ENCODE data around the gene TPGS2.
"Not testable (repeated sequence)": the region's sequence is repeated elsewhere in the genome, so short reads cannot be mapped to it uniquely, and the experiment has no call there.

Gene TPGS2

DNA sequence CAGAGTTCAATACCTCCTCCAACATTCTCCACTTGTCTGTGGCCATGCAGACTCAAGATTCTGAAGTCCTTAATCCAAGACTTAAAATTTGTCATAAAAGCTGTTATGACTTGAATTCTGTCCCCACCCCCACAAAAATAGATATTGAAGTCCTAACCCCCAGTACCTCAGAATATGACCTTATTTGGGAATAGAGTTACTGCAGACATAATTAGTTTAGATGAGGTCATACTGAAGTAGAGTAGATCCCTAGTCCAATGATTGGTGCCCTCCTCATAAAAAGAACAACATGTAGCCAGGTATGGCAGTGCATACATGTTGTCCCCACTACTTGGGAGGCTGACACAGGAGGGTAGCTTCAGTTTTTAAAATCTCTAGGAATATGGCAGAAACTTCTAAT lies 9.2 kb downstream of the TPGS2 start:
- no peak for DNase-seq

DNA sequence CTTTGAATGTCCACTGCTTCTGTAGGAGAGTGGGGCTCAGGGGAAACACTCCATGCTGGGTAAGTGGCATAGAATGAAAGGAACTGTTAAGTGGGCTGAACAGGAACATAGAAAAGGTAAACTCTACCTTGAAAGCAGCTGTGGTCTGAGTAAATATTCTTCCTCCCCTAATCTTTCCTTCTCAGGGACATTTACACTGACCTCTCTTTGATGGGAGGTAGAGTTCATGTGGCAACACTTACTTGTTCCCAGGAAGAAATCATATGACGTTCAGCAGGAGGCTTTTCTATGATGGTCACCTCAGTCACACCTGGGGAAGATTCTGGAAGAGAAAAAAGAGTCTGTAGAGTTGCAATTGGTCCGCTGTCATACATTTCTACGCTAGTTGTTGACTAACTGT lies 10.2 kb downstream of the TPGS2 start:
- no peak for DNase-seq

DNA sequence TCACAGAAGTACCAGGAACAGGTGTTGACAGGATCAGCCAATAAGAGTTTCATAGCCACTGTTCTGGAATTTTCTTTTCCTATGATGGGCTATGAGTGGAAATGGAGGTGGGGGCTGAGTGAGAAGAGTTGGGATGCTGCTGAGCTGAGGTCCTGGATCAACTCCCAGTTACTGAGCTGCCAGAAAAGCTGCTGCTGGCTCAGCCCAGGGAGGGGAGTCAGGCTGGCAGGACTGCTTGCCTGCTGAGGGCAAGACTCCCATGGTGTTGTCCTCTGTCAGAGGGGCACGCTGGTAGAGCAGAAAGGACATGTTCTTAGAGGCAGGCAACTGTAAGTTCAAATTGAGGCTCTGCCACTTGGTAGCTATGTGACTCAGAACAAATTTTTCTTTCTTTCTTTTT lies 11.8 kb downstream of the TPGS2 start:
- DNase-seq, result no peak

DNA sequence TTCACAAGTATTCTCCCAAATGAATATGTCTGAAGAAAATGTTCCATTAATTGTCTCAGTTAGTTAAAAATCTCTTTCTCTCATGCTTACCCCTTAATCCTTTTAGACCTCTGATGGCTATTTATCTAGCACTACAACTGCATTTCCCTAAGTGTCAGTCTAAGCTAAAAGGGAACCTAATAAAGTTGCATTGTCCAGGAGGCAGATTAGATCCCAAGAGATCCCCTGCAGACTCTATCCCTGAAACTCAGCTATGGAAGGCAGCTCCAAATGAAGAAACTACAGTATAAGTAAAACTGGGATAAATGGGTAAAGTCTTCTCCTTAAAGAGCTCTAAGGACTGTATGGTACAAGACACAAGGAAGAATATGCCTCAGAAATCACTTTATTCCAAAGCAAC lies 12.7 kb downstream of the TPGS2 start:
- DNase-seq, result not testable (repeated sequence)

DNA sequence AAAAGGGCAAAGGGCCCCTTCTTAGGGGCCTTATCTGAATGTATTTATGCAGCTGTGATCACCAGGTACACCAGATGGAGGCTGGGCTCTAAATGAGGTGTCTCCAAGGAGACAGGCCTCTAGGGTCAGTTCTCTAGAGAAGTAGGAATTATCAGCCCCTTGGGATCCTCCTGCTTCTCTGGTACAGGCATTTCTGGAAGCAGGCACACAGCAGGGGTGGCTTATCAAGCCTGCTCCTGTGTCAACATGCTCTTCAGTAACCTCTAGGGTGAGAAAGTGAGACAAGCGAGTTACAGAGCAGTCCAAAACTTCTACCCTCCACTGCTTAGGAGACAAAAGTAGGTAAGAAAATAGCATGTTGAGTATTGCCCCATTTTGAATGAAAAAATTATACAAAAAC lies 13.8 kb downstream of the TPGS2 start:
- DNase-seq, result no peak

DNA sequence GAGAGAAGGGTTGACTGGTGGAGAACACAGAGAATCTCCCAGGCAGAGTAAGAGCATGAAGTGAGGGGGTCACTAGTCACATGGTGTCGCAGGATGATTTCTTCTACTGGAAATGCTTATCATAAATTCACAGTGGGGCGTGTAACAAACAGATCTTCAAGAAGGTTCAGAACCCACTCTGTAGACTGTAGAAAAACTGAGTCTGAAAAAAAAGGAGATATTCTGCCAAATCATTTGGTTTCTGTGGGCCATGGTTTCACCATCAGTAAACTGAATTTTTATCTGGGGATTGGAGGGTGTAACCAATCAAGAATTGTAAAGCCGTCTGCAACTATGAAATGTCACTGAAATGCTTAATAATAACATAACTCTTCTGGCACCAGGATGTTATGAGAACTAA lies 15.0 kb downstream of the TPGS2 start:
- DNase-seq, result no peak

DNA sequence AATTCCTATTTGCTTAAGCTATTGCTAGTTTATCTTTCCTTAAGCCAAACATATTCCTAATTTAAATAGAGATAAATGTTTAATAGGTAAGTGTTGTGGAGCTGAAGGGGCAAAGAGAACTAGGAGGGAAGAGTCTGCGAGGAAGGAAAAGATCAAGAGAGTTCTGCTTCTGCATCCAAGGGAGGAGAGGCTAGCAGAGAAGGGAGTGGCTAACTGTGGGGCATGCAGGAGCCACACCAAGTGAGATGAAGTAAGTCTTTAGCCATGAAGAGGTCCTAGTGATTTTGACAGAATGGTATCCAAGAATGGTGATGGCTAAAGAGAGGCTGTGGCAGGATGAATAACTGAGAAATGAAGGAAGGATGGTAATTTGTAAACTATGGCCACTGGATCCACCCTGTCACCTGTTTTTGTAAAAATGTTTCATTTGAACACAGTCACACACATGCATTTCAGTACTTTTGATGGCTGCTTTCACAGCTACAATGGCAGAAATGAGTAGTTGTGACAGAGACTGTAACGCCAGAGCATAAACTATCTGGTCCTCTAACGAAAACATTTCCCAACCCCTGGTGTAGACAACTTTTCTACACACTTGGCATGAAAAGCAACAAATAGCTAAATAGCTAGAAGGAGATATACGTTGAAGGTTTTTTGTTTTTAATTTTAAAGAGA lies 15.6 kb downstream of the TPGS2 start:
- no peak for DNase-seq

DNA sequence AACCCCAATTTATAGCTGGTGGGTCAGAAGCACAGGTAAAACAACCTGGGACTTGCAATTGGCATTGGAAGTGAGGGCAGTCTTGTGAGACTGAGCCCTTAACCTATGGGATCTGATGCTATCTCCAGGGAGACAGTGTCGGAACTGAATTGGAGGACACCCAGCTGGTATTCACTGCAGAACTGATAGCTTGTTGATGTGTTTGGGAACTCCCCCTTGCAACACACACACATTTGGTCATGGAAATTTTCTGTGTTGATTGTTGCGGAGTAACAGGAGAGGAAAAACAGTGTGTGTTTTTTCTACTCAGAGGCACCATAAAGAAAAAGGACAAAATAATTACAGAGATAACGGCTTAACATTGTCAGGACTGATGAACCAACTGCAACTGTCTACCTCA lies 16.1 kb downstream of the TPGS2 start:
- DNase-seq, result no peak

DNA sequence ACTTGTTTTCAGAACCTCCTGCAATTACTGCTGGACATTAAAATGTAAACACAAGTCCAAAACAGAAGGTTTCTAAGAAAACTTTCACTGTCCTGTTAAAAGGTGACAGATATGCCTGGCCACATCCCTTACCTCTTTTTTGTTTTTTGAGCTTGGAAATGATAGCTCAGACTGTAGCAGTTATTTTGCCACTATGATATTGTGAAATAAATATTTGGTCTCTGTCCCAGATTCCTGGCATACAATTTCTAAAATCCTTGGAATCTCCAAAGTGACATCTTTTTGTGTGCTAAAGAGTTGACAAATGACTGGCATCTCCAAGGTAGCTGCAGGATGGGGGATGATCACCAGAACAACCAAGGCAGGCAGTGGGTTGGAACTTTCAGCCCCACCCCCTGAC lies 16.8 kb downstream of the TPGS2 start:
- no peak for DNase-seq

DNA sequence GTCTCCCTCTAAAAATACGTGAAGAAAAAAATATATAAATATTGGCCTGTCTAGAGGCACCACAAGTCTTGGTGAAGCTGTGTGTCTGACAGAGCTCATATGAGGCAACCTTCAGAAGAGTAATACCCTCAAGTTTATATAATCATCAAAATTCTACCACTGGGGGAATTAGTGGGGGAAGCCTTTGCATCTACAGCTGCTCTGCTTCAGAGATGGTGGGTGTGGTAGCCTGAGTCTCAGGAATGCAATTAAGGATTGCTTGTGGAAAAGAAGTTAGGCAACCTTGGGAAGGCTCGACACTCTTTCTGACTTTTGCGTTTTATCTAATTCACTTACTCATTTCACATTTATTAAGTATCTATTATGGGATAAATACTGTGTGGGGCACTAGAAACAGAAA lies 17.4 kb downstream of the TPGS2 start:
- no peak for DNase-seq

DNA sequence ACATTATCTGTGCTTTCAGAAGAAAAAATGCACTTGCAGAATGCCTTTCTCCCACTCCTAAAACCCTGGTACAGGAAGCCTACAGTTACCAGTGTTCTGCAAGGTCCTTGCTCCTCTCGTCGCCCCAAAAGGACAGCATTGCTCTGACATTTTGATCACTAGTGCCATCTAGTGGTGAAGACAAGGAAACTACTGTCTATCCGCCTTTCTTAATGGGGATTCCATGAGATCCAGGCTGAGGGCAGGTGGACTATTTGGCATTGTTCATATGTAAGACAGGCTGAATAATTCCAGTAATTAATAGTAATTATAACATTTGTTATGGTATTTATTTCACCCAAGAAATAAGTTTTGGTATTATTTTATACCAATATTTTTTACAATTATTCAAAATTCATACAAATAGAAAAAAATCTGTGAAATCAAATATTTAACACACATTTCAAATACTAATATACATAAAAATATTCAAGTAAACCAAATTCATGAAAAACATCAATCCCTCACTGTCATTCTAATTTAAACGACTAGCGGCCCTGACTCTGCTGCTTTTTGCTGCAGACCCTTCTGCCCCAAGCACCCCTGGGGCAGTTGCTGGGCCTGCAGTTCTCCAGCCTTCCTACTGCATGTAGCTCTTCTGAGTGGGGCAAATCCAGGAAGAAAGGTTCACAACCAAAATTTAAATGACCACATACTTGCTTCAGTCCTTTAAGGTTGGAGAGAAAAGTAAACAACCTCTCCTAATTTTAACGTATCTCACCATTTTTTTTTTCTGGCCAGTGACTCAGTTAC lies 19.0 kb downstream of the TPGS2 start:
- DNase-seq, result peak; percentile 33

DNA sequence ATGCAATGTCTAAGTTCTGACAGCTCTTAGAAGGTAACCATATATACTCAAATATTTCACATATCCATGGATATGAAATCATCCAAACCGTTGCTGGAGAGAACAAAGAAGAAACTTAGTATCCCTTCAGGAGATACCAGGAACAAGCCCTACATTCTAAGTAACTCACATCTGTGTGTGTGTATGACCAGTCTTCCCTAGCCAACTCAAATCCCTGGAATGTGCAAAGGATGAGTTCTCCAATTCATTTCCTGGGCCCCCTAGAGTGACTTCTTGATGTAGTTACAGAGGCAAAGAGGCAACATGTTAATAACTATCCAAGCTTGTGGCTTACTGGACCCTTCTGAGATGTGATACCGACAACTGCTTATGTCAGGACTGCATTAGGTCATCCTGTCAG lies 20.1 kb downstream of the TPGS2 start:
- DNase-seq, result no peak

DNA sequence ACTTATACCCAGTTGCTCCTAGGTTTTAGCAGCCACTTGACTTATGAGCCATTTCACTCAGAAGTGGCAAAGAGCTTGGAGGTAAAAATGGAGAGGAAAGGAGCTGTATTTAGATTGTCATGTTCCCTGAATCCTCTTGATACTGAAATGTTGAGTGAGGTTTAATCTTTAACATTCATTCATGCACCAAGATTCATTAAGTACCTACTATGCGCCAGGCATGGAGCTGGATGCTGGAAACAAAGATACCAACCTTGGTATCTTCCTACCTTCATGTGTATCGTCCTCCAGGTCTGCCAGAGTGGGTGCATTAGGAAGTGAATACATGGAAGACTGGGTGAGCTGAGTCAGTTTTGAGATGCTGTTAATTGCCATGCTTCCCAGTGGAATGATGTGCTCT lies 23.7 kb downstream of the TPGS2 start:
- DNase-seq, result no peak

DNA sequence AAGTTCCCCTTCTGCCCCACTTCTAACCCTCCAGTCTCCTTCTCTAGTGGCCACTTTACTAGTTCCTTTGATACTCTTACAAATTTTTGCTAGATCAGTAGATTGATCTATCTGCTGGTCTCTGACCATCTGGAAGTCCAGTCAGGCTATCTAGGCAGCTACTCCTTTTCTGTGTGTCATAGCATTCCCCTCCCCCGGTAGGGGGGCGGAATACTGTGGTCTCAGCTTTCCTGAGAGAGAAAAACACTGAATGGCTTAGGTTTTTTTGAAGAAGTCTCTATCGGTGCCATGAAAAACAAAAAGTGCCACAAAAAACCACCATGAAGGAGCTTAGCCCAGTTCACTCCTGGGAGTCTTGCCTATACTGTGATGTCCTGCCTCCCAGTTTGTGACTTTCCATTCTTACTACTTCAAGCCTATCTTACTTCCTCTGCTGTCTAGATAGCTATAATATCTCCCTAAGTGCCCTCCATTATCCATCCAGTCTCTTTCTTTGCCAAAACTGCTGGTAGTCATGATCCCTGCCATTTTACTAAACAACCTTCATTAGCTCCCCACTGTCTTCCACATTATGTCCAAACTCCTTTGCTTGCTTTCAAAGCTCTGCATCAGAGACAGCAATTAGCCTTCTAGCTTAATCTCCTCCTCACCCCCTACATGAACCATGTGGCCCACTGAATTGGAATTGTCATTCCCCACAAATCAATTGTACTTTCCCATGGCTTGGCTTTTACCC lies 29.9 kb downstream of the TPGS2 start:
- no peak for DNase-seq

DNA sequence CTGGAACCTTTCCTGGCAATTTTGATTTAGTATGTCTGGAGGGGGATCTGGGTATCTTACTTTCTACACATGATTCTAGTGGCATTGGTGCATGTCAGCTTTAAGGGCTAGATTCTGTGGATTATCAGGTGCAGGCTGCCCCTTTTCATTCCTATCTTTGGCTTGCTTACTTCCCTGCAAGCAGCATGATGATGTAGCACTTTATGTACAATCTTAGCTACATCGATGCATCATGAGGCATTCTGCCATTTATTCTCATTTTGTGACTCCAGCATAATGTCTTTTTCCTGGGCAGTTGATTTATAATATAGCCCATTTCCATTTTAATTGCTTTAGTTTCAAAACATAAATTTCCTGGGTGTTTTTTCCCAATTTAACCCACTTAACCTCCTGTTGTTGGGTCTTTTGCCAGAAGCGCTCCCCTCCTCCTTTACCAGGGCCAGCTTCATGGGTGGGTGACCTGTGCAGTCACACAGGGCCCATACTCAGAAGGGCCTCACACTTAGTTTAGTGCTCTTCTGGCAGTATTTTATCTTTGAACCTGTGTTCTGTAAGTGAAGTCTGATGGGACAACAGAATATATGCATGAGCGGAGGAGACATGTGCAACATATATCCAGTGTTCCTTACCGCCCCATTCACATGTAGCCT lies 36.0 kb downstream of the TPGS2 start:
- no peak for DNase-seq

DNA sequence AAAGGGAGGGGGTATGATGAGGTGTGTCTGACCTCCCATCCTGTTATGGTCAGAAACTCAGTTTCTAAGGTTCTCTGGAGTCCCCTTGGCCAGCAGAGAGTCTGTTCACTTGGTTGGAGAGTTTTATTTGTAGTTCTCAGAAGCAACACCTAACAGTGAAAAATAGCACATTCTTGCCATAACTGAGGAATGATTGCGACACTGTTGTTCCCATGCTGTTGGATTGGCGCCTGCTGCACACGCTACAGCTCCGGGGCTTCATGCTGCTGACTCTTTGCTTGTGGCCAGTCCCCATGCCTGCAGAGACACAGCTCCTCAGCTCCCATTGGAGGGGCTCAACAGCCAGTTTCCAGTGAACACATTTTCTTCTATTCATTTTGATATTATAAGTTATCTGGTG lies 42.1 kb downstream of the TPGS2 start:
- DNase-seq, result no peak

DNA sequence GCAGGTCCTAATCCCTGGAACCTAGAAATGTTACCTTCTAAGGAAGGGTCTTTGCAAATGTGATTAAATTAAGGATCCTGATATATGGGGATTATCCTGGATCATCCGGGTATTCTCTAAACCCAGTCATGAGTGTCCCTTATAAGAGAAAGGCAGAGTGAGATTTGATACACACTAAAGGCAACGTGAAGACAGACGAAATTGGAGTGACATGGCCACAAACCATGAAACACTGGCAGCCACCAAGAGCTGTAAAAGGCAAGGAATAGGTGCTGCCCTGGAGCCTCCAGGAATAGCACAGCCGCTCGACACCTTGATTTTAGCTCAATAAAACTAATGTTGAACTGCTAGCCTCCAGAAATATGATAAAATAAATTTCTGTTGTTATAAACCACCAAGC lies 45.0 kb downstream of the TPGS2 start:
- no peak for DNase-seq

DNA sequence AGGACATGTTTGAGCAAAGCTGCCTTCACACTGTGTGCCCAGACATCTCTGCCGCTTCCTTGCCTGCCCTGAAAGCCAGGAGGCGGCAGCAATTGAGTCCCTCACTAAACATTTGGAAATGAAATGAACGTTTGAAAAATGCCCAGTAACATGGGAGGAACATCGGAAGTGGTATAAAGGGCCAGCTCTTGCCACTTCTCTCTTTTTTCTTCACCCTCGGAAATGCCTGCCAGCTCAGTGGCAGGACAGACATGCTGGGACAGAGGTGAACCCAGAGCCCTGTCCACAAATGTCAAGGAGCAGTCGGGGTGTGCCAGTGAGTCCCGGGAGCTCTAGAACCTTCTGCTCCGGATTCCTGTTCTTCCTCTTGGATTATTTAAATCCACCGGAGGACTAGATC lies 46.1 kb downstream of the TPGS2 start:
- DNase-seq, result no peak

DNA sequence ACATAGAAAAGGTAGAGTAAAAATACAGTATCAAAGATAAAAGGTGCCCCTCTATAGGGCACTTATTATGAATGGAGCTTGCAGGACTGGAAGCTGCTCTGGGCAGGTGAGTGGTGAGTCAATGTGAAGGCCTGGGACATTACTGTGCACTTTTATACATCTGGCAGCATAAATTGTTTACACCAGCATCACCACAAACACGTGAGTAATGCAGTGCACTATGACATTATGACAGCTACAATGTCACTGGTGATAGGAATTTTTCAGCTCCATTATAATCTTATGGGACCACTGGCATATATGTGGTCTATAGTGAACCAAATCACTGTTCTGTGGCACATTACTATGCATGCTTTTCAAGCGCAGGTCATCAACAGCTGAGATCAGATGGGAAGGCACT lies 48.1 kb downstream of the TPGS2 start:
- DNase-seq, result no peak

DNA sequence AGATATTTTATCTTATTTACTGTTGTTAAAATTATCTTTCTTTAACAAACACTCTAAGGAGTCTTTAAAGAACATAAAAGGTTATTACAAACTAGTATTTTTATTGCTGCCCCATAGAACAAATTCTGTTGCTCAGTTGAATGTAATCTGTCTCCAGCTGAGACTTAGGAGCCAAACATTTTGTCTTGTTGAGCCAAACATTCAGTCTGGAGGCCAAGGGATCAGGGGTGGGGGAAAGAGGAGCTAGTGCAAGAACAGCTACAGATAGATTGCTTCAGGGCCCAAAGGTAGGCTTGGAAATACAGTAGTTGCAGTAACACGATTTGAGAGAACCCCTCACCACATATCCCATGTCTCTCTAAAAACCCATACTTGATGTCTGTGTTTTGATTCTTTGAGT lies 51.2 kb downstream of the TPGS2 start:
- no peak for DNase-seq

DNA sequence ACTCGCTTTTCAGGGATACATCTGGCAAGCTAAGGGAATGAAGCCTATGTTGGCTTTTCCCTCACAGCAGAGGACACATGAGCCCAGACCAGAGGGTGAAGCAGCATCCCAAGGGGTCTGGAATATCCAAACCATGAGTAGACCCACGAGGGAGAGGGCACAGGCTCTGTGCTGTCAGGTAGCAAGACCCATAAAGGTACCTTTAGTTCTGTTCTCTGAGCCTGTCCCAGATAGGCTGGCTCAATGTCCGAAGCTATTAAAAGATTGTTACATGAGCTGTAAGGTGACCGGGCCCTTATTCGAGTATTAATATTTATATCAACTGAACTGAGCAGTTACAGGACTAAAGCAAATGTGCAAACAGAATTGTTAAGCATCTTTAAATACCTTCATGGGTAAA lies 52.2 kb downstream of the TPGS2 start:
- no peak for DNase-seq

DNA sequence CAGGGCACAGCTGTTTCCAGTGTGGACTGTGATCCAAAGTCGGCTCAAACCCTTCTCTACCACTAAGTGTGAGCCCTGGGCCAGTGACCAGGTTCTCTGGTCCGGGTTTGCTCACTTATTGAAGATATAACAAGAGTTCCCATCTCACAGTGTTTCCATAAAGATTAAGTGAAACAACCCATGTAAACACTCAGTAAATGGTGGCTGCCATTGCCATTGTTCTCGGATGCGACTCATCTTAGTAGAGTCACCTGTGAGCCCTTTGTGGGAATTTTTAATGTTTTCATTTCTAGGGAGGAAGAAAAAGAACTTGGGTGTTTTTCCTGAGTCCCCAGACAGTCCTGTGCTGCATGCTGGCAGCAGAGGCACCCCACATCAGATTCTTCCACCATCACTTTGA lies 53.4 kb downstream of the TPGS2 start:
- DNase-seq, result no peak

DNA sequence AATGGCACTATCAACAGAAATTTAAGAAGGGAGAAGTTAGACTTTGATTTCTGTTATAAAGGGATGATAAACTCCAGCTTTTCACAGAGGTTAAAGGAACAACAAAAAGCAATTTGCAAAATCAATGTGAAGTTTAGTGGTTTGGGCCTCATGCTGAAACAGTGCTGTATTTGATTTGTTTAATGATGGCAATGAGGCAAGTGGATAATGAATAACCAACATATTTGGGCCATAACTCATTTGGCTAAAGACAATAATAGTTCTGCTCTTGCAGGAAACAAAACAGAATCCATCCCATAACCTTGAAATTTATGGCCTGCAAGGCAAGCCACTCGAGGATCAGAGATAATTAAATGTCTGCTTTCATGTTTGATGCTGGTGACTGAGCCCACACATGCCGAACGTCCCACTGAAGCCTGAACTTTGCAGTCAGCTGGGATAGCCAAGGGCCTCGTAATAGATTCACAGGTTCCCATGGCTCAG lies 56.5 kb downstream of the TPGS2 start:
- no peak for DNase-seq

DNA sequence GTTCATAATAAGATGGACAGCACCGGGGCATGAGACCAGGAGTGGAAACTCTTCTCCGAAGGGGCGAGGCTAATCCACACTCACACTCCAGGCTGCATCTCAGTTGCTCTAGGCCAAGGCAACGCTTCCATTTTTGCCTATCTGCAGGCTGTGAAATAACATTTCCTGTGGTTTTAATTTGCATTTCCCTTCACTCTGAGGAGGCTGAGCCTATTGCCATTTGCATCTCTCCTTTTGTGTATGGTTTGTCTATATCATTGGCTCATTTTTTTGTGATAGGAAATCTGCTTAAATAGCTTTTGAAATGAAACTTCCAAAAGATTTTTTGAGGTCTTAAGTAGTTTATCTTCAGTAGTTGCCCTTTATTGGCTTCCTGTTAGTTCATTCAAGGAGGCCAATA lies 57.6 kb downstream of the TPGS2 start:
- no peak for DNase-seq
